ENCODE results near the gene HSF4. TPM values are rescaled to one million over a fixed set of nuclear protein-coding genes. Genes with fewer than 3 reads are reported as not detected.
A peak's percentile ranks its signal among the peaks of the same experiment; 100 is the strongest.

The HSF4 gene
- total RNA-seq, 1 donor from 2014 or later: 0.63 TPM

DNA sequence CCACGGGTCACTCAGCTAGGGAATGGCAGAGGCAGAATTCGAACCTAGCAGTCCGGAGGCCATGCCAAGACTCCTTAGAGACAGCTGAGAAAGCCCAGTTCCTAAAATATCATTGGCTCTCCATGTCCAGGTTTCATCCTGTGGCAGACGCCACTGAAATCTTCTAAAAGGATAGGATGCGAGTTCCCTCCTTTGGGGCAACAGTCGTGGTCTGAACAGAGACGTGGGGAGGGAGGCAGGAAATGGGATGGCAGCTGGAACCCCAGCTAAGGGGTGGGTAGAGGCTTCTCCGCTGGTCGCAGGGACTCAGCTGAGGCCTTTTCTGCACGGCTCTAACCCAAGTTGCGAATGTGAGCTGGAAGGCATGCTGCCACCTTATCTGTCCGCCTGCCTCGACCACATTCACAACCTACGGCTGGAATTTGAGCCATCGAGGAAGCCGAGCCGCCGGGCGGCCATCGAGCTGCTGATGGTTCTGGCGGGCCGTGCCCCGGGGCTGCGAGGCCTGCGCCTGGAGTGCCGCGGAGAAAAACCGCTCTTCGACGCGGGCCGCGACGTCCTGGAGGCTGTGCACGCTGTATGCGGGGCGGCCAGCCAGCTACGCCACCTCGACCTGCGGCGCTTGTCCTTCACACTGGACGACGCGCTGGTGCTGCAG is 1.9 kb upstream of the HSF4 start:
- DNase-seq (ENCODE audit: low read depth): no peak
- TF ChIP-seq, protein P1, sequence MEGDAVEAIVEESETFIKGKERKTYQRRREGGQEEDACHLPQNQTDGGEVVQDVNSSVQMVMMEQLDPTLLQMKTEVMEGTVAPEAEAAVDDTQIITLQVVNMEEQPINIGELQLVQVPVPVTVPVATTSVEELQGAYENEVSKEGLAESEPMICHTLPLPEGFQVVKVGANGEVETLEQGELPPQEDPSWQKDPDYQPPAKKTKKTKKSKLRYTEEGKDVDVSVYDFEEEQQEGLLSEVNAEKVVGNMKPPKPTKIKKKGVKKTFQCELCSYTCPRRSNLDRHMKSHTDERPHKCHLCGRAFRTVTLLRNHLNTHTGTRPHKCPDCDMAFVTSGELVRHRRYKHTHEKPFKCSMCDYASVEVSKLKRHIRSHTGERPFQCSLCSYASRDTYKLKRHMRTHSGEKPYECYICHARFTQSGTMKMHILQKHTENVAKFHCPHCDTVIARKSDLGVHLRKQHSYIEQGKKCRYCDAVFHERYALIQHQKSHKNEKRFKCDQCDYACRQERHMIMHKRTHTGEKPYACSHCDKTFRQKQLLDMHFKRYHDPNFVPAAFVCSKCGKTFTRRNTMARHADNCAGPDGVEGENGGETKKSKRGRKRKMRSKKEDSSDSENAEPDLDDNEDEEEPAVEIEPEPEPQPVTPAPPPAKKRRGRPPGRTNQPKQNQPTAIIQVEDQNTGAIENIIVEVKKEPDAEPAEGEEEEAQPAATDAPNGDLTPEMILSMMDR (conservative IDR thresholded peaks at IDR 0.05; ENCODE audit: low read depth, low read length): no peak
- H3K4me3 ChIP-seq (ENCODE audit: low read depth, low read length): no peak overlapping the region

DNA sequence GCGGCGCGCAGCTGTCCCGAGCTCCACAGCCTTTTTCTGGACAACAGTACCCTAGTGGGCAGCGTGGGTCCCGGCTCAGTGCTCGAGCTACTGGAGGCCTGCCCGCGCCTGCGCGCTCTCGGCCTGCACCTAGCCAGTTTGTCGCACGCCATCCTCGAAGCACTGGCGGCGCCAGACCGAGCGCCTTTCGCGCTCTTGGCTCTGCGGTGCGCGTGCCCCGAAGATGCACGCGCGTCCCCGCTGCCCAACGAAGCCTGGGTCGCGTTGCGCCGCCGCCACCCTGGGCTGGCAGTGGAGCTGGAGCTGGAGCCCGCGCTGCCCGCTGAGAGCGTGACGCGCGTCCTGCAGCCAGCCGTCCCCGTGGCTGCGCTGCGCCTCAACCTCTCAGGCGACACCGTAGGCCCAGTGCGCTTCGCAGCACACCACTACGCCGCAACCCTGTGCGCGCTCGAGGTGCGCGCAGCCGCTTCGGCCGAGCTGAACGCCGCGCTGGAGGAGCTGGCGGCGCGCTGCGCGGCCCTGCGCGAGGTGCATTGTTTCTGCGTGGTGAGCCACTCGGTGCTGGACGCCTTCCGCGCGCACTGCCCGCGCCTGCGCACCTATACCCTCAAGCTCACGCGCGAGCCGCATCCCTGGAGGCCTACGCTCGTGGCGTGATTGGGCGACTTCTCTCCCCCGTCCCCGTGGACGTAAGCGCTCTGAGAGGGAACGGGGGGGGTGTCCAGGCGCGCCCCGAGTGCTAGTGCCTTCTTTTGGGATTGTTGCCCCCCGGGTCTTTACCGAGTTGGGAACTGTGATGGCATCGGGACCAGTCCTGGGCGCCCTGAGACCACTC is 1.2 kb upstream of the HSF4 start:
- peak overlapping the region; percentile 59 for H3K4me3 ChIP-seq (ENCODE audit: low read depth, low read length)
- no peak for DNase-seq (ENCODE audit: low read depth)
- TF ChIP-seq, protein P1 (conservative IDR thresholded peaks at IDR 0.05; ENCODE audit: low read depth, low read length): no peak

DNA sequence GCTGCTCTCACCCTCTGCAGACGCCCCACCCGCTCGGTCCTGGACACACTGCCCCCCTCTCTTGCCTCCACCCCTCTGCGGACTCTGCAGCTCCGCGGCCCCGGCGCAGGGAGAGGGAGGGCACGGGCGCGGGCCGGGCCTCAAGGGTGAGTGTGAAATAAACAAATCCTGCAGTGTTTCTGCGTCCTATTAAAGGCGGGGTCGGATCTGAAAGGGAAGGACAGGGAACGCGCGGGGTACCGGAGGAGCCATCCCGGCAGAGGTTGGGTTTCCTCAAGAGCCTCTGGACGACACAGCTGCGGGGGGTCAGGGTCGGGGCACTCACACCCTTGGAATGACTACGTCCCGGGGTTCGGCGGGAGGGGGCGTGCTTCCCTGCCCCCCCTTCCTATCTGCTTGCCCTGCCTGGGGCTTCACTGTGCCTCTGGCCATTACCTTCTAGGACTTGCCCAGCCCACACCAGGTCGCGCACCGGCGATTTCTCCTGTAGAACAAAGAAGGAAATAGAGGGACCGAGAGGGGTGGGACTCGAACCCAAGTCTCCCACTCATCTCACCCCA is 466 bp upstream of the HSF4 start:
- TF ChIP-seq, protein P1 (conservative IDR thresholded peaks at IDR 0.05; ENCODE audit: low read depth, low read length): no peak
- H3K4me3 ChIP-seq (ENCODE audit: low read depth, low read length): peak overlapping the region; percentile 59
- DNase-seq (ENCODE audit: low read depth): no peak

DNA sequence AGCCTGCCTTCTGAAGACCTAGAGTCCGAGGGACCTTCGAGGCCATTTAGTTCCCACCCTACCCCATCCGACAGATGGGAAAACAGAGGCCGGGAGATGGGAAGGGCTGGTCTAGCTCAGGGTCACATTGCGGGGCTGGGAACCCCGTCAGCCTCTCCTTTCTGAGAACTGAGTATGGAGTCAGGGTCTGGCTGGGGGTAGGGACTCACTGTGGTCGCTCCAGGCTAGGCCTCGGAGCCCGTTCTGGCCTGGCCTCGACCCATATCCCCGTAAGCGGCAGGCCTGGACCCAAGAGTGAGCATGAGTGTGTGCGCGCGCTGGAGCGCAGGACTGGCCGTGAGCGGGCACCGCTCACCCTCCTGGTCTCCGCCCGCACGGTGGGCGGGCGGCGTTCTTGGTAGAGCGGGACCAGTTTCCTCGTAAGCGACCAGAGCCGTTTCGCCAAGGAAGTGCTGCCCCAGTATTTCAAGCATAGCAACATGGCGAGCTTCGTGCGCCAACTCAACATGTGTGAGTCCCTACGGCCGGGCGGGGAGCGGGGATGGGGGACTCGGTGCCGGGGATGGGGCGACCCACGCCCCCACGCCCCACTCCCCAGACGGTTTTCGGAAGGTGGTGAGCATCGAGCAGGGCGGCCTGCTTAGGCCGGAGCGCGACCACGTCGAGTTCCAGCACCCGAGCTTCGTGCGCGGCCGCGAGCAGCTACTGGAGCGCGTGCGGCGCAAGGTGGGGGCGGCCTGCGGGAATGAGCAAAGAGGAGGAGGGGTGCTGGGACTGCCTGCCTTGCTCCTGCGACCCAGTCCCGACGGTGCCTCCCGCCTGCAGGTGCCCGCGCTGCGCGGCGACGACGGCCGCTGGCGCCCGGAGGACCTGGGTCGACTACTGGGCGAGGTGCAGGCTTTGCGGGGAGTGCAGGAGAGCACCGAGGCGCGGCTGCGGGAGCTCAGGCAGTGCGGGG is 855 bp downstream of the HSF4 start:
- peak overlapping the region; percentile 59 for H3K4me3 ChIP-seq (ENCODE audit: low read depth, low read length)
- DNase-seq (ENCODE audit: low read depth): no peak
- TF ChIP-seq, protein P1 (conservative IDR thresholded peaks at IDR 0.05; ENCODE audit: low read depth, low read length): no peak

DNA sequence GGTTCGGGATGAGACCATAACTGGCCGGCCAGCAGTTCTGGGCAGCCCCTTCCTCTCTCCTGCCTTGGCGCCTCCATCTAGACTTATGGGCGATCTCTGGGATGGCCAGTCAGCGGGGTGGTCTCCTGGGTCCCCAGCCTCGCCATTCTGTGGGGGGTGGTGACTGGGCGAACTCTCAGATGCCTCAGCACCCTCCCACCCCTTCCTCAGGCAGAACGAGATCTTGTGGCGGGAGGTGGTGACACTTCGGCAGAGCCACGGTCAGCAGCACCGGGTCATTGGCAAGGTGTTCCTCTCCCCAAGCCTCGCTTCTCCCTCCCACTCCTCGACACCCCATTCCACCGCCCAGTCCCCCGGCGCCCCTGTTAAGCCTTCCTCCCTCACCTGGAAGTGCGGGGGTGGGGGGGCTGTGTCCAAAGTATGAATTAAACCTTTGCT is 1.6 kb downstream of the HSF4 start:
- H3K4me3 ChIP-seq (ENCODE audit: low read depth, low read length): no peak overlapping the region
- no peak for DNase-seq (ENCODE audit: low read depth)
- TF ChIP-seq, protein P1 (conservative IDR thresholded peaks at IDR 0.05; ENCODE audit: low read depth, low read length): no peak

DNA sequence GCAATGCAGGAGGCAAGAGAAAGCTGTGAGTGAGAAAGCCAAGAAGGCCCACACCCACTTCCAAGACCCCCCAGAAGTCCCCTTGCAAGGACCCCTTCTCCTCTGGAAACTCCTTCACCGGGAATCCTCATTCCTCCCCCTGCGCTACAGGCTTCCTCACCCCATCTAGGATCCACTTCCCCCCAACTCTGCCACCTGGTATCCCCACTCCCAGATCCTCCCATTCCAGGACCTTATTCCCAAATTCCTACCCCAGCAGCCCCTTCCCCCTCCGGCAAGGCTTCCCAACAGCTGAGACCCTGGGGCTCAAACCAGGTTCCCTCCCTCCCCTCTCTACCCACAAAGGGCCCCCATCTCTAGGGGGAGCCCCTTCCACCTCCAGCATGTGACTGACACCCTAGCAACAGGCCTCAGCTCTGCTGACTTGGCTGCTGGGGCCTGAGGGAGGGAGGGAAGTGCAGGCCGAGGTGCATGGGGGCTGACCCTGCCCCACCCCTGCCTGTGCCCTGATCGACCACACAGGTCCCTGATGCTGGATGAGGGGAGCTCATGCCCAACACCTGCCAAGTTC is 2.1 kb downstream of the HSF4 start:
- no peak overlapping the region for H3K4me3 ChIP-seq (ENCODE audit: low read depth, low read length)
- TF ChIP-seq, protein P1 (conservative IDR thresholded peaks at IDR 0.05; ENCODE audit: low read depth, low read length): no peak
- no peak for DNase-seq (ENCODE audit: low read depth)
